A549 (cell line): Measurements from ENCODE around the gene TTC3.

Source experiments
- CBX2 ChIP-seq: fragments of 200-600 bp; sonication (generic); IDR thresholded peaks from 2 replicates; pipeline ENCODE4 v1.6.1; 2016; ENCODE audit warnings: low read depth, mild to moderate bottlenecking, borderline replicate concordance
- CEBPB ChIP-seq, 2 experiments: fragments of >200 bp in 1 of 2; sonication (Bioruptor Twin) in 1 of 2; formaldehyde crosslinking in 1 of 2; IDR thresholded peaks; 2 replicates each; pipeline ENCODE4 v1.6.1; 2012 to 2016
- EP300 ChIP-seq, 2 experiments: fragments of >200 bp; sonication (Bioruptor Twin); formaldehyde crosslinking; IDR thresholded peaks; 2 replicates in 1 of 2; 3 replicates in 1 of 2; pipeline ENCODE4 v1.6.1; 2016 to 2017
- HOXA7 ChIP-seq: fragments of 250-450 bp; sonication (Bioruptor Pico); IDR thresholded peaks from 2 replicates; pipeline ENCODE4 v1.5.0; 2020; ENCODE audit warnings: mild to moderate bottlenecking, moderate library complexity
- MAZ ChIP-seq: fragments of 150-350 bp; IDR thresholded peaks from 2 replicates; pipeline ENCODE4 v1.6.1; 2014; ENCODE audit warnings: antibody characterized with exemption, low read depth, low read length, borderline replicate concordance
- POLR2A ChIP-seq: IDR thresholded peaks from 2 replicates; pipeline ENCODE4 v1.6.1; 2012; ENCODE audit warnings: mild to moderate bottlenecking, low read length
- POLR2AphosphoS2 ChIP-seq: conservative IDR thresholded peaks from 2 replicates; pipeline ENCODE4 v1.6.1; 2012; ENCODE audit warnings: low read length, improper control_type of control experiment, inconsistent platforms
- RARB ChIP-seq: fragments of 250-450 bp; sonication (Bioruptor Pico); IDR thresholded peaks from 2 replicates; pipeline ENCODE4 v1.8.0; 2021; ENCODE audit warnings: mild to moderate bottlenecking, moderate library complexity
- RFX5 ChIP-seq: fragments of 450-650 bp; IDR thresholded peaks from 2 replicates; pipeline ENCODE4 v1.7.1; 2014; ENCODE audit warnings: antibody characterized with exemption, mild to moderate bottlenecking, moderate library complexity
- SREBF2 ChIP-seq: fragments of 450-650 bp; IDR thresholded peaks from 2 replicates; pipeline ENCODE4 v1.6.1; 2014; ENCODE audit warnings: mild to moderate bottlenecking, moderate library complexity
- TP53 ChIP-seq: fragments of 250-450 bp; sonication (Bioruptor Pico); IDR thresholded peaks from 2 replicates; pipeline ENCODE4 v1.5.0; 2021; ENCODE audit warnings: mild to moderate bottlenecking, moderate library complexity
- ZFP36 ChIP-seq: fragments of 450-650 bp; IDR thresholded peaks from 2 replicates; pipeline ENCODE4 v1.6.1; 2014; ENCODE audit warnings: borderline replicate concordance; ENCODE audit not compliant: partially characterized antibody
- TF ChIP-seq, protein P1 (sequence below): fragments of >200 bp; sonication (Bioruptor Twin); formaldehyde crosslinking; IDR thresholded peaks from 3 replicates; pipeline ENCODE4 v1.5.1; 2016
- TF ChIP-seq, protein P2 (sequence below): IDR thresholded peaks from 2 replicates; pipeline ENCODE4 v1.6.1; 2012

DNA sequence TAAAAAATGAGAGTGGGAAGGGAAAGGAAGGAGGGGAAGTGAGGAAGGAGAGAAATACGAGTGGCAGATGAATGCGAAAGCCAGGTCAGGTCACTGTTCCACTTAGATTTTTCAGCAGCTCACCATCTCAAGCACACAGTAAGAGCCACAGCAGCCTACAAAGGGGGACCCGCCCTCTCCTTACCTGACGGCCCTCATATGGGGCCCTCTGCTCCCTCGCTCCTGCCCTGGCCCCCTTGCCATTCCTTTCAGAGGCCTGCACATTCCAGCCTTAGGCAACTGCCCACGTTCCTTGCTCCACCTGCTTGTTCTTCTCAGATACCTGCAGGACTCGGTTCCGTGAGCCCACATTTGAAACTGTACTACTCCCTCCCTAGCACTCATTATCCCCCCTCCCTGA, 172.1 kb downstream of the TTC3 start:
- TF ChIP-seq POLR2A = no peak
- TF ChIP-seq, protein P1, sequence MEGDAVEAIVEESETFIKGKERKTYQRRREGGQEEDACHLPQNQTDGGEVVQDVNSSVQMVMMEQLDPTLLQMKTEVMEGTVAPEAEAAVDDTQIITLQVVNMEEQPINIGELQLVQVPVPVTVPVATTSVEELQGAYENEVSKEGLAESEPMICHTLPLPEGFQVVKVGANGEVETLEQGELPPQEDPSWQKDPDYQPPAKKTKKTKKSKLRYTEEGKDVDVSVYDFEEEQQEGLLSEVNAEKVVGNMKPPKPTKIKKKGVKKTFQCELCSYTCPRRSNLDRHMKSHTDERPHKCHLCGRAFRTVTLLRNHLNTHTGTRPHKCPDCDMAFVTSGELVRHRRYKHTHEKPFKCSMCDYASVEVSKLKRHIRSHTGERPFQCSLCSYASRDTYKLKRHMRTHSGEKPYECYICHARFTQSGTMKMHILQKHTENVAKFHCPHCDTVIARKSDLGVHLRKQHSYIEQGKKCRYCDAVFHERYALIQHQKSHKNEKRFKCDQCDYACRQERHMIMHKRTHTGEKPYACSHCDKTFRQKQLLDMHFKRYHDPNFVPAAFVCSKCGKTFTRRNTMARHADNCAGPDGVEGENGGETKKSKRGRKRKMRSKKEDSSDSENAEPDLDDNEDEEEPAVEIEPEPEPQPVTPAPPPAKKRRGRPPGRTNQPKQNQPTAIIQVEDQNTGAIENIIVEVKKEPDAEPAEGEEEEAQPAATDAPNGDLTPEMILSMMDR = no peak
- TF ChIP-seq CEBPB (IDR thresholded peaks at IDR 0.05) = no peak
- no peak for TF ChIP-seq TP53
- no peak for TF ChIP-seq EP300 (IDR thresholded peaks at IDR 0.05)
- TF ChIP-seq POLR2AphosphoS2 = no peak
- no peak for TF ChIP-seq CBX2
- TF ChIP-seq MAZ = no peak
- TF ChIP-seq ZFP36 = no peak
- TF ChIP-seq RARB (CRISPR knock-in tag) = no peak
- TF ChIP-seq RFX5 = no peak
- no peak for TF ChIP-seq HOXA7 (CRISPR knock-in tag)
- TF ChIP-seq, protein P2, sequence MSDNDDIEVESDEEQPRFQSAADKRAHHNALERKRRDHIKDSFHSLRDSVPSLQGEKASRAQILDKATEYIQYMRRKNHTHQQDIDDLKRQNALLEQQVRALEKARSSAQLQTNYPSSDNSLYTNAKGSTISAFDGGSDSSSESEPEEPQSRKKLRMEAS = no peak
- no peak for TF ChIP-seq SREBF2
